Measurements from ENCODE around the gene KIF11.
A peak's percentile ranks its signal among the peaks of the same experiment; 100 is the strongest.

The KIF11 gene

GRCh38 chr10:92615515-92615914, 22.6 kb downstream of the KIF11 start:
- no peak for DNase-seq (ENCODE audit: extremely low read depth, low read depth)
- TF ChIP-seq CTCF (IDR thresholded peaks at IDR 0.05; ENCODE audit: low read depth, low read length, missing control alignments) = no peak
- H3K4me3 ChIP-seq (replicated peaks; ENCODE audit: low read depth, low read length) = no peak overlapping the region

GRCh38 chr10:92619368-92619767, 26.4 kb downstream of the KIF11 start:
- no peak for DNase-seq (ENCODE audit: extremely low read depth, low read depth)
- no peak overlapping the region for H3K4me3 ChIP-seq (replicated peaks; ENCODE audit: low read depth, low read length)
- TF ChIP-seq CTCF (IDR thresholded peaks at IDR 0.05; ENCODE audit: low read depth, low read length, missing control alignments) = no peak

- no peak for TF ChIP-seq CTCF (IDR thresholded peaks at IDR 0.05; ENCODE audit: low read depth, low read length, missing control alignments)
- no peak overlapping the region for H3K4me3 ChIP-seq (replicated peaks; ENCODE audit: low read depth, low read length)
- DNase-seq (ENCODE audit: extremely low read depth, low read depth) = no peak
Measured at GRCh38 chr10:92627845-92628480, 35.0 kb downstream of the KIF11 start.

- TF ChIP-seq CTCF (IDR thresholded peaks at IDR 0.05; ENCODE audit: low read depth, low read length, missing control alignments) = no peak
- no peak overlapping the region for H3K4me3 ChIP-seq (replicated peaks; ENCODE audit: low read depth, low read length)
- no peak for DNase-seq (ENCODE audit: extremely low read depth, low read depth)
Measured at GRCh38 chr10:92629945-92630344, 37.0 kb downstream of the KIF11 start.

- no peak for TF ChIP-seq CTCF (IDR thresholded peaks at IDR 0.05; ENCODE audit: low read depth, low read length, missing control alignments)
- no peak for DNase-seq (ENCODE audit: extremely low read depth, low read depth)
- no peak overlapping the region for H3K4me3 ChIP-seq (replicated peaks; ENCODE audit: low read depth, low read length)
Measured at GRCh38 chr10:92638037-92638436, 45.1 kb downstream of the KIF11 start.

- H3K4me3 ChIP-seq (replicated peaks; ENCODE audit: low read depth, low read length) = no peak overlapping the region
- TF ChIP-seq CTCF (IDR thresholded peaks at IDR 0.05; ENCODE audit: low read depth, low read length, missing control alignments) = no peak
- peak; percentile 3 for DNase-seq (ENCODE audit: extremely low read depth, low read depth)
Measured at GRCh38 chr10:92640107-92640506, 47.2 kb downstream of the KIF11 start.

- no peak overlapping the region for H3K4me3 ChIP-seq (replicated peaks; ENCODE audit: low read depth, low read length)
- no peak for TF ChIP-seq CTCF (IDR thresholded peaks at IDR 0.05; ENCODE audit: low read depth, low read length, missing control alignments)
- no peak for DNase-seq (ENCODE audit: extremely low read depth, low read depth)
Measured at GRCh38 chr10:92641492-92641891, 48.6 kb downstream of the KIF11 start.
